GM04503 (cell line): Measurements from ENCODE around the gene ESM1.

Source experiments
- DNase-seq: peaks from one replicate; pipeline ENCODE4 v3.0.0-alpha.2; 2012; ENCODE audit warnings: low read depth

Gene ESM1

DNA sequence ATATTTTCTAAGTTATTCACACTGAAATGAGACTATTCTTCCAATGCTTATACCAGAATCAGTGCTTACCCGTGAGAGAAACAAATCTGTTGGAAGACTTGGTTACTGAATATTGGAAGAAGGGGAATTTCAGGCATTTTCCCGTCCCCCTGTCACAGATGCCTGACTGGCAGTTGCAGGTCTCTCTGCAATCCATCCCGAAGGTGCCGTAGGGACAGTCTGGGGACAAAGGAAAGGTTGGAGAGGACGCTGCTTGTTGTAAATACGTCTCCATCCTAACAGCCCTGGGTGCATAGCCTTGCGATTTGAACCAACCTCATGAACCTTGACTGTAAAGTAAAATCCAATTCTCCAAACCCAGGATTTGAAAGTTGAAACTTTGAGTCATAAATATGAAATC, 3.5 kb downstream of the ESM1 start:
- DNase-seq = no peak

DNA sequence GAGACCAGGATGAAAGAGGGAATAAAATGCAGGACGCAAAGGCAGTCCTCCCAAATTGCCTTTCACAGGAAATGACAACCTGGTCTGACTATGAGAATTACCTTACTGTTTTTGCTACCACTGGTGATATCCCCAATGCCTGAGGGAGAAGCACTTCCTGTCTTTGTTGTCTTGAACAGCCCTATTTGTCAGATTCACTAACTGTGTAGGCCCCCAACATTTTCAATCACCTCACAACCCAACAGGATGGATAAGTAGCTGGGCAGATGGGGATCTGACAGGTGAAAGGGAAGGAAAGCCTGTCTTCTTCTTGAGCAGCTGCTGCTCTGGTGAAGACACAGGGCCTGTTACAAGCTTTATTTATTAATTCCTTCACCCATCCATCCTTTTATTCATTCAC, 9.7 kb downstream of the ESM1 start:
- DNase-seq = no peak

DNA sequence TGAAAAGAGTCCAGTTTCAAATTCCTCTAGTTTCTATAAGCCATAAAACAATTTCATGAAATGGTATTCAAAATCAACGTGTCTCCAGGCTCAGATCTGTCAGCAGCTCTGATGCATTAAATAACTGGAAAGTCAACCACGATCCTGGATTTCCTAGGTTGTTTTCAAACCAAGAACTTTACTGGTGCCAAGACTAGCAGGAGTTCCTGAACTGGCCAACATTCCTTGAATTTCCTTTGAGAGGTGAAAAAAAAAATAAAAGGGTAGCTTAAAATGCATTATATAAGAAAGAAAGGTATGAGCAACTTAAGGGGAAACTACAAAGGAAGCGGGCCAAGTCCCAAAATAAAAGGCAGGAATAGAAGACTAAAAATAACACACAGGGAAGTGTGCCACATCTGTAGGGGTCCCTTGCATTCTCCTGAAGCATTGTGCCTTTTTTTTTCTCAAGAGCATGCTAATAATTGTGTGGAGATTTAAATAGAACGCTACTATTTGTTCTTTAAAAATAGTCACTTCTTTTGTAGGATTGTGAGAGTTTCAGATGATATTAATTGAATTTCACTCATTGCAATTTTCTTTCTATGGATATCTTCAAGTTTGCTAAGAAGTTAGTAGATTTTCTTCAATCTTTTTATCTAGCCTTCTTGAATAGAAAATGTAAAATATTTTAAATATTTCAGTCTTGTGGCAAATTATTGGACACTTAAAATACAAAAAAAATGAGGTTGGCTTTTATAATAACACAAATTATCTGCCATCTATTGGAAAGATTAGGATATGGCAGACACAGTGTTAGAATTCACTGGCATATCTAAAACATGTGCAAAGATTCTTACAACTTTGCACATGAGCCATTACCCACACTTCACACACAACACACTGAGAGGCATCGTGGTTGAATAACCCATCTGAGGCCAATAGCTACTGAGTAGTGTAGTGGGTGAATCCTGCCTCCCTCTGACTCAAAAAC, 15.3 kb downstream of the ESM1 start:
- no peak for DNase-seq

DNA sequence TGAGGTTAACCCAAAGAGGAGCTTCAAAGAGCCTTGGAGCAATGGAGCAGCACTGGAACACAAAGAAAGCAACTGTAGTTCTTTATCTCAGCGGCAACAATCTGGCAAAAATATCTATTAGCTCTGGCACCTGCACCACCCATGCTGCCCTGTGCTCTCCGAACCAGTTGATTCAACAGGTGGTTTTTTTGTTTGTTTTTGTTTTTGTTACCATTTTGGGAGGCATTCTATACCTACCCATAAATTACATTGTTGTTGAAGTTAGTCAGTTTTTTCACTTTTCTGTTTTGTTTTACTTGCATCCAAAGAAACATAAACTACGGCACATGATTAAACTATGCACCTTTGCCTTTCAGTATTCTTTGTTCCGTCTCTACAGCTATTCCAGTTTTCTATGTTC, 16.2 kb downstream of the ESM1 start:
- no peak for DNase-seq

DNA sequence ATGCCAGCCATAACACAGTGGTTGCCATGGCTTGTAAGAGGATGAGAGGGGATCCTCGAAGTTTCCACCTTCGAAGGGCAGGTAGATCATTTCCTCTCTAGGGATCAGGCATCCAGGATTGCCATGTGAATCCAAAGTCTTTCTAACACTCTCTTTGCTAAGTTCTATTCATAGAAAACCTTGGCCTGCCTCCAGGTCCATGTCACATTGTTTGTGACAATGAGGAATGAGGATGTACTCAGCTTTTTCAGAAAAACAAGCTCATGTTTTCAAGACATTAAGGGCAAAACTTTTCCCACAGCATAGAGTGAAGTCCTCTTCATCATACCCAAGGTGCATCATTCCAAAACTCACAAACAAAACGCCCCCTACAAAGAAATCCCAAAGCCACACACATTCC, 19.6 kb downstream of the ESM1 start:
- DNase-seq = no peak

DNA sequence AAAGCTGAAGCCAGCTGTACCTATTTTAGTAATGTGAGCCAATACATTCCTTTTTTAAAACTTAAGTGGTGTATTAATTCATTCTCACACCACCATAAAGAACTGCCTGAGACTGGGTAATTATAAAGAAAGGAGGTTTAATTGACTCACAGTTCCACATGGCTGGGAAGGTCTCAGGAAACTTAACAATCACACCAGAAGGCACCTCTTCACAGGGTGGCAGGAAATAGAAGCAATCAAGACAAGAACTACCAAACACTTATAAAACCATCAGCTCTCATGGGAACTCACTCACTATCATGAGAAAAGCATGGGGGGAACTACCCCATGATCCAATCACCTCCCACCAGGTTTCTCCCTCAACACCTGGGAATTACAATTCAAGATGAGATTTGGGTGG, 21.0 kb downstream of the ESM1 start:
- no peak for DNase-seq

DNA sequence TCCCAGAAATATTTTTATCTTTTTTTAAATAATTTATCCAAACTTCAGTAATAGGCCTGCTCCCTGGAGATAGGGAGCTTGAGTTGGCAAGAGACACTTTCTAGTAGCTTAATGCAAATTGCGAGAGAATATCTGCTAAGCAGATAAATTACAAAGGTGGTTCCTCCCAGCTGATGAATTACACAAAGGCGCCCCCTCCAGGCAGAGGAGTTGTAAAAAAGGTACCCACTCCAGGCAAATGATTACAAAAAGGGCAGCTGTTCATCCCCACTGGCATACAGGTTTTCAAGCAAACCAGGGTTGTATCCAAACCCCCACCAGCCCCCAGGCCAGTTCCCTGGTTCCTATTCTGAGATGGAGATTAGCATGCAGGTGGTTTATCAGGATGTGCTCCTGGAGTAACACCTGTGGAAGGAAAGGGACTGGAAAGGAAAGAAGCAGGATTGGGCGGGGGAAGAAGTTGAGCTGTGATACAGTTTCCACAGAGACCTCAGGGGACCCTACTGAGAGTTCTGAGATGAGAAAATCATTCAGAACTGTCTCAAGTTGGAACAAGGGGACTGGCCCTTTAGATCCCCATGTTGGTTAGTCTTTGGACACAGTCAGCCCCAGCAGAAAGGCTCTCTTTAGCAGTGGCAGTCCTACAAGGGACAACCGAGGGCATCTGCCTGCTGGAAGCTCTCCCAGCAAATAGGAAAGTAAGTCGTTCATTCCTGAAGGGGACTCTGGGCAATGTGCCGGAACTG, 25.5 kb downstream of the ESM1 start:
- no peak for DNase-seq

DNA sequence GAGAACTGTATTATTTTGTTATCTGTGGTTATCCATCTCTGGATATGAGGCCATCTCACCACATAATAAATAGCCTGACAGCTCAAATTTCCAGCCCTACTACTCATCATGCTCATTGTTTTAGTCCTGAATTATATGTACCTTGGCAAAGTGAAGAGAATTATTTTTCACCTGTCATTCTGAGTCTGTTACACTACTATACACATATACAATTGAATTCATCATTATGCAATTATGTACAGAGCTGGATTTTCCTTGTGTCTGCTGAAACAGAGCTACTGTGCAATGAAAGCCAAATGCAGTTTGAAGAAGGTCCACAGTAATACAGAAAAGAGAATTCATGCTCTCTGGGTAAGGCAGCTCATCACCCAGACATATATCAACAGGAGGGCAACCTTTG, 28.5 kb downstream of the ESM1 start:
- no peak for DNase-seq

DNA sequence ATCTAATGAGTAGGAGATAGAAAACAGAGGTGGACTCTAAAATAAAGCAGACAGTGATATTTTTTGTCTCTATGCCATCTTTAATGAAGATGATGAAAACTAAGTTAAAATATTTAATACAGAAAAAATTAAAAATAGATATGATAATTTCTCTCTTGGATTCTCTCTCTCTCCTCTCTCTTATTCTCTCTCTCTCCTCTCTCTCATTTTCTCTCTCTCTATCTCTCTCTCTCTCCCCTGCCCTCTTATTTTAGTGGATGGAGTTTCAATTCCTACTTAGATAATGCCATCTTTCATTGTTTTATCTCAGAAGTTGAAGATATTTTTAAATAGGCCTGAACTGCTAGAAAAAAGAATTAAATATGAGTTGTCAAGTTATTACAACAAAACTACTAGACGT, 38.2 kb downstream of the ESM1 start:
- DNase-seq = no peak

DNA sequence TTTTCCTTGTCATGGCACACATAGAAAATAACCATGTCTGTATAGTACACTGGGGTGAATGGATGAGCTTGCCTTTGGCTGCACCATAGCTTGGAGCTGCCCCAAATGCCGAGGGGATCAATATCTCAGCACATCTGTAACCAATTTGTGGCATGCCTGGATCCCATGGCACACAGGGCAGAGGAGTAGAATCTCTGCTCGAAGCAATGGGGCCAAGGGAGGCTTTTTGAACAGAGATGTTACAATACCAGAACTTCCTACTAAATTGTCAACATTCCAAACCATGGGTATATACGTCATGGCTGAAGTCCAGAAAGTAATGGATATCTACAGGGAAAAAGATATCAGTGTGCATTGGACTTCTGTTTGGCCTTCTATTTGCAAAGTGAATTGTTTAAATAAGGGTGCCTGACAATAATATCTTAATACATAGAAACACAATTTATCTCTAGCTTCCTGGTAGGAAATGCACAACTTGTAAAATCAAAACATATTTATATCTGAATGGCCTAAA, 39.0 kb downstream of the ESM1 start:
- no peak for DNase-seq

DNA sequence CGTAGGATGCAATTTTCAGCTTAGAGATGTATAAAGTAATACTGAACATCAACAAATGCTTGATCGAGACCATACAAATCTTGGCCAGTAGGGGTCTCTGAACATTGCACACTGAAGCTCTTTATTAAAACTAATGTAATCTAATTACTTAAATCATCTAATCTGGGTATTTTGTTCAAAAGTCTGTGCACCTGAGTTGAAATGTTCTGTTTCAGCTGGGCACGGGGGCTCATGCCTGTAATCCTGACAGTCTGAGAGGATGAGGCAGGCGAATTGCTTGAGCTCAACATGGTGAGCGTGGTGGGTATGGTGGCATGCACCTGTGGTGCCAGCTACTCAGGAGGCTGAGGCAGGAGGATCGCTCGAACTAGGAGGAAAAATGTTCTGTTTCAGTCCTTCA, 41.0 kb downstream of the ESM1 start:
- DNase-seq = no peak

DNA sequence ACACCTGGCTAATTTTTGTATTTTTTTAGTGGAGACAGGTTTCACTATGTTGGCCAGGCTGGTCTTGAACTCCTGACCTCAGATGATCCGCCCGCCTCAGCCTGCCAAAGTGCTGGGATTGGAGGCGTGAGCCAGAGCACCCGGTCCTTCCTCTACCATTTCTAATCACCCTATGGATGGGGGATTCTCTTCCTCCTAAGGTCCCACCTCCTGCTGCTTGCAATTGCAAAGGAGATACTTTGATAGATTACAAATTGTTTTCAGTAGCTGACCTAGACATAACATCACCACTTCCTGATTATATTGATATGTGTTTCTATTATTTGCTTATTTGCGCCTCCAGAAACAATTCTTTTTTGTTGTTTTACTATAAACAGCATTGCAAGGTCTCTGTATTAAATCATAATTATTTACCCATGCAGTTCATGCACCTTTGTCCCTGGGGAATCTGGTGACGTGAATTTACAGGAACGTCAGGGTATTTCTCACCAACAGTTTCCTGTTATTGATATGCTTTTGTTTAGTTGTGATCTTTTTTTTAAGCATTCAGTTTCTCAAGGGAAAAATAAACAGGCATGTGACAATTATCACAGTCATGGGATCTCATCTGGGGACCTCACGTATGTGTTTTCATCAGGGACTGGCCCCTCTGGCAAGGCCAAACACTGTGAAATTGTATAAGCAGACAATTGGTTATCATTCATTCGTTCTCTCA, 43.2 kb downstream of the ESM1 start:
- DNase-seq = no peak

DNA sequence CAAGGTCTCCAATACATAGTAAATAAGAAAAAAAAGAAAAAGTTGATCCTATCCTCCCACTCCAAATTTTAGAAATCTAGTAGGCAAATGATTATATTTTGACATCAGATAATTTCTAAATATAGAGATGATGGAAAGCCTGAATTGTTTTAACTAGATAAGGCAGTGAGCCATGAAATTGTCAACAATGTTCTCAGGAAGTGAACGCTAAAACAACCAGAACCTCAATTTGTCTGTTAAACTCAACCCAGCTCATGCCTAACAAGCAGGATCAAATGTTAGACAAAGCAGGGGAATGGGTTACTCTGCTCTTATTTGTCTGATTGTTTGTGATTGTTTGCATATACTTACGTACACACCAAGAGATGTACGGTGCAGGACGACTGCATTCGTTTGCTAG, 49.2 kb downstream of the ESM1 start:
- DNase-seq = no peak

DNA sequence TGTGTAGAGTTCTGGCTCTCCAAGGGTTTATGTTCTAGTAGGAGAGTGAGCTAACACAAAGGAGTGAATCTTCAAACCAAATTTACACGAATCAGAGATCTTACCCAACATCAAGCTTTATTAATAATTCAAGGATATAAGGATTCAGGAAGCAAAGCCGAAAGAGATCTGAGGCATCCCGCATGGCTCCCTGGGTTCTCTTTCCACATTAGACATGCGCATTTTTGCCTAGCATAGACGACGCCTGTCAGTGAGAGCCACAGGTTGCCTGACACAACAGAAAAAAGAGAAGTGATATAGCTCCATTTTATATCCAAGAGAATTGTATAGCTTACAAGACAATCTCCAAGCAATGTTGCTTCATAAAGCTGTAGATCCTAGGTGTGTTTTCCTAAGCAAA, 52.6 kb downstream of the ESM1 start:
- DNase-seq = no peak

DNA sequence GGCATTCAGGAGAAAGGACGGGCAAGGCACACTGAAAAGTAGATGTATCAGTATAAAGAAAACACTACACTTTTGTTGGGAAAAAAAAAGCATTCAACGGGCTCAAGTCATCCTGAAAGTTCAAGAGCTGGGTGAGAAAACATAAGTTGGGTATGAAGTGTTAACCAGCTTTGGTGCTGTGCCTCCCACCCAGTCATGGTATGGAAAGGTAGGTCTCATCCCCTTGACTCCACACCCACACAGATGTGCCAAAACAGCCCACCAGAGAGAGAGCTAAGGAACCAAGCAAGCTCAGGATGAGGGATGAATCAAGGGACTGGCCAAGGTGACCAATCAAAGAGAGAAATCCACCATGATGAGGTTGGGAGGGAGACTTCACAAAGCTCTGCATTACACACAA, 54.7 kb downstream of the ESM1 start:
- no peak for DNase-seq
